ENCODE data around the gene CMTM3.

DNA sequence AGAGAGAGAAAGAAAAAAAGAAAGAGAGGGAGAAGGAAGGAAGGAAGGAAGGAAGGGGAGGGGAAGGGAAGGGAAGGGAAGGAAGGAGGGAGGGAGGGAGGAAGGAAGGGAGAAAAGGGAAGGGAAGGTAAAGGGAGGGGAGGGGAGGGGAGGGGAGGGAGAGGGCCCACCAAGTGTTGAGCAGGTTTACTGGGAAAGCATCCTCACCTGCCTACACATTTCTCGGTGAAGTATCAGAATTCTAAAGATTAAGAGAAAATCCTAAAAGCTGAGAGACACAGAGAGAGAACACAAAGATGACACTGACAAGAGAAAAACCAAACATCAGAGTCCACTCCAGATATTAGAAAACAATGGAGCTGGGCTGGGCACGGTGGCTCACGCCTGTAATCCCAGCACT lies 12.3 kb upstream of the CMTM3 start:
- TF ChIP-seq ZNF280B (CRISPR knock-in tag; IDR thresholded peaks at IDR 0.05), result no peak
- TF ChIP-seq CEBPB (tag; IDR thresholded peaks at IDR 0.05), result no peak
